HCT116 (cell line): ENCODE data around the gene PPAT. TPM values are rescaled to one million over a fixed set of nuclear protein-coding genes. Genes with fewer than 3 reads are reported as not detected.
A peak's percentile ranks its signal among the peaks of the same experiment; 100 is the strongest.

ENCODE experiments used
- ATAC-seq: fragments of 200-7000 bp; cut with Tn5 transposase; 2 replicates; pipeline ENCODE4 v1.9.1; 2020; ENCODE audit warnings: mild to moderate bottlenecking, moderate library complexity
- BruUV-seq: library from RNA; stranded (reverse); fragments of 400-500 nt; replicated peaks from 2 replicates; lab custom pipeline; 2021; lab: Mats Ljungman, UMichigan
- CTCF ChIA-PET: fragments of 300-600 bp; sonication (Branson Sonifier 250); formaldehyde crosslinking; loops from one replicate; lab custom pipeline; 2021; ENCODE audit warnings: antibody characterized with exemption; lab: Charles Lee
- POLR2A ChIA-PET: fragments of 300-600, 350-600 bp; sonication (Branson Sonifier 250); formaldehyde crosslinking; loops from one replicate; lab custom pipeline; 2021; ENCODE audit warnings: antibody characterized with exemption; lab: Charles Lee
- RAD21 ChIA-PET, 2 experiments: fragments of 300-600 bp; sonication (Branson Sonifier 250); formaldehyde crosslinking; loops; one replicate each; lab custom pipeline; 2023; ENCODE audit warnings: low total read pairs in 2 of 2; ENCODE audit not compliant: uncharacterized antibody in 2 of 2, unreplicated experiment in 2 of 2, low non-redundant PET in 1 of 2; lab: Charles Lee
- DNase-seq: peaks from one replicate; pipeline ENCODE4 v3.0.0-alpha.2; 2010; ENCODE audit warnings: low read depth, low spot score
- H2AFZ ChIP-seq: fragments of 200-600 bp; shearing (Covaris generic), sonication (generic); 2 replicates; pipeline ENCODE4 v1.6.1; 2017; ENCODE audit warnings: low read depth, mixed run types, mixed read lengths, antibody characterized with exemption, low read length; ENCODE audit not compliant: poor library complexity, severe bottlenecking
- H3K27ac ChIP-seq: 2 replicates; pipeline ENCODE4 v1.5.1; 2012; ENCODE audit warnings: low read depth, low read length
- H3K27me3 ChIP-seq: fragments of 200-600 bp; sonication (generic); 2 replicates; pipeline ENCODE4 v1.6.1; 2016; ENCODE audit warnings: mixed run types, low read length, mixed read lengths; ENCODE audit not compliant: insufficient read depth
- H3K36me3 ChIP-seq, 2 experiments: fragments of 200-500 bp in 1 of 2; fragments of 200-600 bp in 1 of 2; sonication (Bioruptor generic) in 1 of 2; sonication (generic) in 1 of 2; 2 replicates each; pipeline versions ENCODE4 v1.5.1 to v1.6.1; 2014 to 2016; ENCODE audit warnings: low read length in 2 of 2, inconsistent platforms in 1 of 2, mixed read lengths in 1 of 2, mixed run types in 1 of 2; ENCODE audit not compliant: insufficient read depth in 2 of 2, control insufficient read depth in 1 of 2
- H3K4me1 ChIP-seq, 2 experiments: fragments of 200-600 bp in 1 of 2; sonication (generic) in 1 of 2; 2 replicates each; pipeline versions ENCODE4 v1.5.1 to v1.6.1; 2012 to 2017; ENCODE audit warnings: low read length in 2 of 2, inconsistent platforms in 1 of 2, mild to moderate bottlenecking in 1 of 2, mixed read lengths in 1 of 2, mixed run types in 1 of 2, moderate library complexity in 1 of 2; ENCODE audit not compliant: insufficient read depth in 2 of 2, control insufficient read depth in 1 of 2
- H3K4me2 ChIP-seq: fragments of 200-600 bp; sonication (generic); 2 replicates; pipeline ENCODE4 v1.6.1; 2017; ENCODE audit warnings: mixed run types, low read length, mixed read lengths
- H3K4me3 ChIP-seq, 2 experiments: fragments of 200-600 bp in 1 of 2; sonication (generic) in 1 of 2; replicated peaks in 1 of 2; 2 replicates each; pipeline ENCODE4 v1.5.1; 2011 to 2016; ENCODE audit warnings: low read length in 2 of 2, control low read depth in 1 of 2, low read depth in 1 of 2, mild to moderate bottlenecking in 1 of 2, mixed read lengths in 1 of 2, mixed run types in 1 of 2
- H3K79me2 ChIP-seq: fragments of 200-600 bp; sonication (generic); 2 replicates; pipeline ENCODE4 v1.6.1; 2017; ENCODE audit warnings: mild to moderate bottlenecking, mixed run types, low read length, moderate library complexity, mixed read lengths; ENCODE audit not compliant: insufficient read depth
- H3K9ac ChIP-seq: fragments of 200-600 bp; sonication (generic); 2 replicates; pipeline ENCODE4 v1.6.1; 2016; ENCODE audit warnings: low read length, mixed read lengths
- H3K9me2 ChIP-seq: fragments of 200-600 bp; sonication (generic), shearing (Covaris generic); 2 replicates; pipeline ENCODE4 v1.6.1; 2017; ENCODE audit warnings: mixed run types, mild to moderate bottlenecking, moderate library complexity; ENCODE audit not compliant: insufficient read depth
- H3K9me3 ChIP-seq, 2 experiments: fragments of 200-500 bp in 1 of 2; fragments of 200-600 bp in 1 of 2; sonication (Bioruptor generic) in 1 of 2; sonication (generic) in 1 of 2; 2 replicates each; pipeline ENCODE4 v1.6.1; 2014 to 2017; ENCODE audit warnings: low read length in 2 of 2, mixed read lengths in 2 of 2, inconsistent platforms in 1 of 2, low read depth in 1 of 2, mild to moderate bottlenecking in 1 of 2, mixed run types in 1 of 2, moderate library complexity in 1 of 2; ENCODE audit not compliant: control insufficient read depth in 1 of 2, insufficient read depth in 1 of 2
- H4K20me1 ChIP-seq: fragments of 200-600 bp; sonication (generic), shearing (Covaris generic); 2 replicates; pipeline ENCODE4 v1.6.1; 2017; ENCODE audit warnings: mixed run types, mild to moderate bottlenecking, moderate library complexity; ENCODE audit not compliant: insufficient read depth
- ATF3 ChIP-seq: IDR thresholded peaks from 2 replicates; pipeline ENCODE4 v1.6.1; 2012
- CEBPB ChIP-seq: IDR thresholded peaks from 2 replicates; pipeline ENCODE4 v1.6.1; 2012; ENCODE audit warnings: low read depth
- MAX ChIP-seq: IDR thresholded peaks from 2 replicates; pipeline ENCODE4 v1.6.1; 2012
- ZBTB33 ChIP-seq: IDR thresholded peaks from 2 replicates; pipeline ENCODE4 v1.6.1; 2011; ENCODE audit warnings: mild to moderate bottlenecking, low read length, moderate library complexity; ENCODE audit not compliant: insufficient replicate concordance; ENCODE audit errors: extremely low read depth
- ZFX ChIP-seq: fragments of 450-650 bp; IDR thresholded peaks from 2 replicates; pipeline ENCODE4 v1.6.1; 2017
- intact Hi-C: fragments of 100-400 bp; cut with micrococcal nuclease; formaldehyde crosslinking; loops from 2 replicates; pipeline ENCODE4 v1.10.0; 2022
- total RNA-seq: library from RNA; stranded (reverse); gene quantifications from one replicate; pipeline ENCODE4 v1.2.1, GENCODE V29; 2021; ENCODE audit not compliant: unreplicated experiment

The PPAT gene
- total RNA-seq, 1 experiment from 2014 or later, result 78.6 TPM

GRCh38 chr4:56386091-56386490, 49.3 kb downstream of the PPAT start:
- no peak overlapping the region for H2AFZ ChIP-seq
- intact Hi-C loops, result no loop called here
- H3K79me2 ChIP-seq, result peaks cover 28% of the 10 kb centered on the region
- H3K36me3 ChIP-seq, result peaks cover 2 to 7% of the 10 kb centered on the region in 2 experiments; a peak in 2 of 4 replicates
- H3K27me3 ChIP-seq, result no peaks in the 10 kb centered on the region
- POLR2A ChIA-PET, result interaction anchor here (0.6 to 2.2 kb wide), 4 partner anchors 49 to 450 kb away, joined by 4 to 18 read pairs (median 5); partner anchors contain the start of genes CEP135, PAICS and PPAT
- ATAC-seq (no peak), DNase-seq (no peak)
- H3K4me2 ChIP-seq, result peak overlapping the region; percentile 89
- peak overlapping the region; percentile 86 for H3K27ac ChIP-seq
- no peaks in the 10 kb centered on the region for H3K9me3 ChIP-seq
- H3K4me3 ChIP-seq, result peak overlapping the region; percentile 51 to 85
- no peaks in the 10 kb centered on the region for H3K9me2 ChIP-seq
- TF ChIP-seq ZBTB33, result no peak
- TF ChIP-seq ZFX, result no peak
- TF ChIP-seq ATF3, result no peak
- 0 out of 2 replicates have a peak, but pooled peaks have one; percentile 12 for TF ChIP-seq CEBPB
- TF ChIP-seq MAX, result no peak
- H3K4me1 ChIP-seq, result peaks cover 7 to 15% of the 10 kb centered on the region in 2 experiments; a peak in 3 of 4 replicates
- no peaks in the 10 kb centered on the region for H4K20me1 ChIP-seq
- peak overlapping the region; percentile 92 for H3K9ac ChIP-seq
- RAD21 ChIA-PET, result no interaction called here
- CTCF ChIA-PET, result interaction anchor here (0.7 kb wide), 1 partner anchor 748 kb away, joined by 5 read pairs; no protein-coding TSS in a partner anchor
- no TSS peak for BruUV-seq

GRCh38 chr4:56375458-56375857, 60.0 kb downstream of the PPAT start:
- no peak overlapping the region for H3K4me2 ChIP-seq
- POLR2A ChIA-PET, result no interaction called here
- H3K27me3 ChIP-seq, result no peaks in the 10 kb centered on the region
- no peak for DNase-seq
- no peaks in the 10 kb centered on the region for H3K9me3 ChIP-seq
- no TSS peak for BruUV-seq
- no peaks in the 10 kb centered on the region for H3K79me2 ChIP-seq
- no peak overlapping the region for H2AFZ ChIP-seq
- no peak overlapping the region for H3K9ac ChIP-seq
- RAD21 ChIA-PET, result no interaction called here
- H4K20me1 ChIP-seq, result no peaks in the 10 kb centered on the region
- CTCF ChIA-PET, result no interaction called here
- H3K9me2 ChIP-seq, result no peaks in the 10 kb centered on the region
- H3K36me3 ChIP-seq, result peaks cover 0 to 3% of the 10 kb centered on the region in 2 experiments; a peak in 1 of 4 replicates
- H3K4me1 ChIP-seq, result no peaks in the 10 kb centered on the region
- no peak overlapping the region for H3K4me3 ChIP-seq
- ATAC-seq, result no peak
- intact Hi-C loops, result no loop called here
- no peak overlapping the region for H3K27ac ChIP-seq
- TF ChIP-seq MAX, result no peak
